NCI-H526 (cell line): ENCODE data around the gene RPRM.
"Not testable (repeated sequence)": the region's sequence is repeated elsewhere in the genome, so short reads cannot be mapped to it uniquely, and the experiment has no call there.

ENCODE experiments used
- DNase-seq, 2 experiments: peaks; one replicate each; lab custom pipeline; 2025; lab: John Stamatoyannopoulos, UW

Gene RPRM

DNA sequence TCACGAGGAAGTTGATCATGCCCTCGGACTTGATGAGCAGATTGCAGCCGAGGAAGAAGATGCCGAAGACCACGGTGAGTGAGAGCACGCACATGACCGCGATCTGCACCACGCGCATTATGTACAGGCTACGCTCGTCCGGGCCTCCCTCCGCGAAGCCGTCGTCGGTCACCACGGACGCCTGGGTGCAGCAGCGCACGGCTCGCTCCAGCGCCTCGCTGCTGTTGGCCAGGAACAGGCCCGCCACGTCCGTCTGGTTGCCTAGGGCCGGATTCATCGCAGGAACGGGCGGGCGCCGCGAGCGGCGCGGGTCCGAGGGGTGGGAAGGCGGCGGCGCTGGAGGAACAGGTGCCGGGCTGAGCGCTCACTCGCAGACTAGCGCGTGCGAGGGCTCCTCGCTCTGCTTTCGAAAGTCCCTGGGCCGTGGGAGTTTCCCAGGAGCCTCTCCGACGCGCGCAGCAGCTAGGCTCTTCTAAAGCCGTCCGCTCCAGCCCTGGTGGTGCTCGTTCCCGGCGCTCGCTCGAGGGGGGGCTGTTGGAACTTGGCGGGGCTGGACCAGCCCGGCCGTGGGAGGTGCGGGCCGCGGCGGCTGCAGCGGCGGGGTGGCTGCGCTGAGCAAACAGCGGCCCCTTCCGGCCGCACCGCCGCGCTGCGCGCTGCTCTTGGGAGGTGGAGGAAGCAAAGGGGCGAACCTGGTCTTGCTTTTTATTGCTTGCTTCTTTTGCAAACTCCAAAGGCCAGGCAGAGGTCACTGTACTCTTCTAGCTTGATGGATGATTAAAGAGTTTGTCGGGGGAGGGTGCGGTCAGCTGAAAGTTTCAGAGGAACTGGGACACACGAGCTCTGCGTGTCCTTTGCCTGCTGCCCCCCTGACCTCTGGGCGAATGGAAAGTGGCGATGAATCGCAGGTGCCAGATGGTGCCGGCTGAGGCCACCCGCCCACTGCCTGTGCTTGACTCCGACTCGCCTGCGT, at the start of gene RPRM:
Gene RPRM, minus strand, starts transcription at position 474 of the 973 bp plus-strand sequence. Its CDS starts 197 bp downstream, at position 277.
- peak; percentile 56 to 84 for DNase-seq

DNA sequence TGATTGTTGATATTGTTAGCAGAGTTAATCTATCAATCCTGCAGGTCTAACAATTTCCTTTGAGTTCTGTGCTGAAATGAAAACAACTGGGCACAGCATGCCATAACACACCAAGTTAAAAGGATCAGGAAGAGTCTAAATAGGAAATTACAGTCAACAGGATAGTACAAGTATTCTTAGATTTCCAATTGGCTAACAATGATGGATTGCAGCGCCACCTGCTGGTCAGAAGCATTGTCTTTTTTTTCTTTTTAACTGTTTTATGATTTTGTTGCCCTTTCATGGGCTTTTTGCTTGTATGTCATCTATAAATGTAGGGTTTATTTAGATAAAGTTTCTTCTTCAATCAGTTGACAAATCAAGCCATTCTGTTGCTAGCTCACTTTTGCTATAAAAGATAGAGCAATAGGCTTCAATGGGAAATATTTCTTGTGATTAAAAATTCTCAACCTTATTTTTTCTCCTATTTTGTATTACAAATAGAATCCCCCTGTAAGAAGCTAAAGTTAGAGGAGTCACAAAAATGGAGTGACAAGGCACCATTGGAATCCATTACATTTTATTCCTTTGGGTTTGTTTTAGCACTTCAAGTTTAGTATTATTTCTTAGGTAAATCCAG, 40.8 kb upstream of the RPRM start:
- peak in 1 of 2 experiments; percentile 65 for DNase-seq

DNA sequence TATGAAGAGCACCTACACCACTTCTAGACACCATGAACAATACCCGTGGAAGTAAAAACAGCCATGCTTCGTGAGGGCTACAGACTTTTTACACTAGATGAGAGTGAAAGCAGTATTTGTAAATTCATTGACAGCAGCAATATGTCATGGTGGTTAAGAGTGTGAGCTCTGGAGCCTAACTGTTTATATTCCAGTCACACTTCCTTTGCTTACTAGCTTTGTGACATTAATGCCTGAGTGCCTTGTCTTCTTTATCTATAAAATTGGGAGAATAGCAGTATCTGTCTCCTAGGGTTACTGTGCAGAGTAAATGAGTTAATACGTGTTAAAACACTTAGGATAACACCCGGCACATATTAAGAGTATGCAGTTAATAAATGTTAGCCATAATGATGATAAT, 33.8 kb upstream of the RPRM start:
- DNase-seq: no peak

DNA sequence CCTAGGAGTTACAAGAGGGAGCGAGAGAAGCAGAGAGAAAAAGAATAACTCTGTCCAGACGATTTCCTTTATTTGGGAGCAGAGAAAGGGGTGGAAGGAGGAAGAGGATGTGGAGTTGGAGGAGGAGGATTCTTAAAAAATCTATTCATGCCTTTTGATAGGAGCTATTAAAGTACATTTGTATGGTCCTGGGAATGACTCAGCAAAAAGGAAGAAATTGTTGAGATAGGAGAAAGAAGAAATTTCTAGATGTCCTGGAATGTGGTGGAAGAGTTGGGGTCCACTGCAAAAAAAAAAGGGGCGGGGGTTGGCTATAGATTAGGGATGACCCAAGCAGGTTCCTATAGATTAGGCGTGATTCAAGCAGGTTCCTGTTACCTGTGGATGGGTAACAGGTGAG, 32.4 kb upstream of the RPRM start:
- no peak for DNase-seq

DNA sequence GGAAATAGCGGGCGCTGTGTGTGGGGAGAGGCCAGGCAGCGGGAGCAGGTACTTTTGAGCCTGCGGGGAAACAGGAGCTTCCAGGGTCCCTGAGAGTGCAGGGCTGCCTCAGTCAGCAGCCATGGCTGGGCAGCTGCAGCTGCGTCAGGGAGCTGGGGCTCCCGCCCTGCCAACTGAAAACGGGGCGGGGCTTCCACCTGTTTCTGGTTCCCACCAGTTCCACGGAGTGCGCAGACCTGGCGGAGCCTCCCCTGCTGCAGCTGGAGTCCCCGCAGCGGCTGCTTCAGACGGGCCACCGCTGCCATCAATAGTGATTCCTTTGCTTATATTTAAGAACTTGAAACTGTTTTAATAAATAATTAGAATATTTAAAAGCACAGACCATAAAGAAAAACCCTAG, 30.6 kb upstream of the RPRM start:
- peak; percentile 26 to 87 for DNase-seq

GRCh38 chr2:153506499-153506898, 27.9 kb upstream of the RPRM start:
- DNase-seq: not testable (repeated sequence)

- DNase-seq: no peak
Measured at GRCh38 chr2:153499439-153499838, 20.9 kb upstream of the RPRM start.

DNA sequence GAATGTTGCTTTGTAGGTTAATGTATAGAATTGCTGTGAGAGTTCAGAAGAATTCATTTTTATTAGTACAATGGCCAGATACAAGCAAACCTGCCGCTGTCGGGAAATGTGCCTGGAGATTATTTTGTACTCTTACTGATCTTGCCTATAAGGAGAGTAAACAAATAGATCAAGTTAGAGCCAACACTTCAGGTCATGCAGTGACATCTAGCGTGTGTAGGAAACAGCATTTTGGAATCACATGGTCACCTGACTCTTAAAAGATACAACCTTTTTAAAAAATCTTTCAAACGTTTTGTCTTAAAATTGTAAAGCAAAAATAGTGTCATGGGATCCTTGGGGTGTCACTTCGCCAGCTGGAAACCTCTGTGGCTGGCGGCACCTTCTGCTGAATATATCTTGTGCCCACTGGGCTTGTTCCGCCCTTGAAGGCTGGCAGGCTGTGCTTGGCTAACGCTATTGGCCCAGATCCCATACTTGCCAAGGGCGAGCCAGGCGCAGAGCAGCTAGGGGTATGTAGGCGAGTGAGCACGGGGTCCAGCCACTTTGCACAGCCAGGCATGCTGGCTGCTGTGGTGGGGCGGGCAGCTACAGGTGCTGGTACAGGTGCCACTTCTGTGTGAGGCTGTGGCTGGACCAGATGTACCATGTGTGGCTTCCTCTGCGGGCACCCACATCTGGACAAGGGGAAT, 19.5 kb upstream of the RPRM start:
- DNase-seq: peak in 1 of 2 experiments; percentile 30

DNA sequence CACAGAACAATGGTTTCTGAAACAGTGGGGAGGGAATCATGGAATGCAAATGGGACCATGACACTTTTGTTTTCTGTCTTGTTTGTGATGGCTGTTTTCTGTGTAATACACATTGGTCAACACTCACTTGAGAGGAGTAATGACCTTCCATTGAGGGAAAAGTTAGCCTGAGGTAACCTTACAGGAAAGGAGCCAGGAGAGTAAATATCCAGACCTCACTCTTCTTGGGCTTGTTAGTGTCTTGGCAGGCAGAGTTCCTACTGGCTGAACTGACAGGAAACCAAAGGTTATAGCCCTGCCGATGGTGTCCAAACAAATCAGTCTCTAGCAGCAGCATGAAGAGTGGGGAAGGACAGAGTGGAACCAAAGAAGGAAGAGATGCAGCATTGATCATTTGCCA, 17.2 kb upstream of the RPRM start:
- DNase-seq: no peak

DNA sequence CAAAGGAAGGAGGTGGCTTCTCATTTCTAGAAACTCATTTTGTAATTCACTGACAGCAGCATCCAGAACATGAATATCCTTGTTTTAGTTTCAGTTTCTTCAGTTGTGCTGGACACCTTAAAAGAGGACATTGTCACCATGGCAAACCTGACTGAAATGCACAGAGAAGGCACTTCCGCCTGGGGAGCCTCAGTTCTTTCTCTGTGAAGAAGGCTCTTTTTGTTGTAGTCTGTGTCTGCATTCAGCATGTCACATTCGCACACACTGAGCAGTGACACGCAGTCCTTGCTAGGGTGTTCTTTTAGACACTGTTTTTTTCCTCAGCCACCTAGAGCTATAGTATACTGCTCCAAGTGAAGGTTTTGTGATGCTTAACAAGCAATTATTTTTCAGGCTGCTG, 9.5 kb upstream of the RPRM start:
- DNase-seq: no peak

DNA sequence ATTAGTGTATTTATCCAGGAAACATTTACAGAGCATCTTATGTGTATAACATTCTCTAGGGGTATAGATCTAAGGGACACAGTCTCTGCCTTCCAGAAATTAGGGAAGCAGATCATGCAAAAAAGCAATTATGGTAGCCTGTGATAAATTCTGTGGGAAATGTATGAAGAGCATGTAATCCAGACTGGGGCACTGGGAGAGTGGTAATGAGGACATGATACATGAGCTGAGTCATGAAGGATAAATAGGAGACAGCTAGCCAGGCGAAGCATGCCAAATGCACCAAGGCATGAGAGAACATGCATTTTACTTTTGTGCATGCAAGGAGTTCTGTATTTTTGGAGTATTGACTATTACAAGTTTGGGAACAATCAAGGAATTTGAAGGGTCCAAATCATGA, 8.9 kb upstream of the RPRM start:
- DNase-seq: no peak

DNA sequence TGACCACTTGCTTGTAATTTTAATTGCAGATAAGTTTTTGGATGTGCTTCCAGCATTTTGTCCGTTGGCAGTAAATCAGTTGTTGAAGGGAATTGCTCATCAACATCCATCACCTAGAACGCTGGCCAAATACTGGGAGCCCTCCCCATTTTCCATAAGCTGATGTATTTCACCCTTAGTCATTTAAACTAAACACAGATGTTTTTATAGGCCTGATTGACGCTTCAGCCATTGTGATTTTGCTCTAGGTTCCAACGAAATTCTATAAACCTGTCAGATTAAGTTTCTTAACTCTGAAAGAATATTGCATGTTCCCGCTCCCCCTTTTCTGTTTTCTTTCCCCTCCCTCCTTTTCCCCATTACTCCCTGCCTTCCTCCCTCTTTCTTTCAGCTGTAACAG, 1.0 kb upstream of the RPRM start:
- DNase-seq: no peak

DNA sequence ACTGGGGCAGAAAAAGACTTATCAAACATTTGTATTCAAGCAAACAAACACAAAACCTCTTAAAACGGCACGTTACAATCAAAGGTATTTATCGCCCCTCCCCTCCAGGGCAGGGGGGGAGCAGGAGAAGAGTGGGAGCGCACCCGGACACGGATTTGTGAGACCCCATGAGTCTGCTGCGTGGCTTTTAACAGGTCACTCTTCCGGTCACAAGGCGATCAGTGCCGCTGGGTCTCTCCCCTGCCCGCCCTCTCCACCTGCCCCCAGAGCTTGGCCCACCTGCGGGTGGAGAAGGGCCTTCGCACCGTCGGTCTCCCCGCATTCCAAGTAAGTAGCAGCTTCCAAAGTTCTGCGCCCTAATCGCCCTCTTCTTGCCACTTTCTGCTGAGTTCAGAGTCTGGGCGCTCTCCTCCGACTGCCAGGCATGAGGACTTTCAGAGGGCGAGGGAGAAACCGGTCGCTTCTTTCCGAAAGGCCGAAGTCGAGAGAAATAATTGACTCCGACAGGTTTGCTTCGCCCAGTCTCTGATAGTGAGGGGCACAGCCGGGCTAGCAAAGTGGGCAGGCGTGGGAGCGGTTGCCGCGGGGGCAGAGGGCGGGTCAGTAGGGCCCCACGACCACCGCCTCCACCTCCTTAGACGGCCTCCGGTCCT, 800 bp downstream of the RPRM start:
- DNase-seq: peak in 1 of 2 experiments; percentile 40

DNA sequence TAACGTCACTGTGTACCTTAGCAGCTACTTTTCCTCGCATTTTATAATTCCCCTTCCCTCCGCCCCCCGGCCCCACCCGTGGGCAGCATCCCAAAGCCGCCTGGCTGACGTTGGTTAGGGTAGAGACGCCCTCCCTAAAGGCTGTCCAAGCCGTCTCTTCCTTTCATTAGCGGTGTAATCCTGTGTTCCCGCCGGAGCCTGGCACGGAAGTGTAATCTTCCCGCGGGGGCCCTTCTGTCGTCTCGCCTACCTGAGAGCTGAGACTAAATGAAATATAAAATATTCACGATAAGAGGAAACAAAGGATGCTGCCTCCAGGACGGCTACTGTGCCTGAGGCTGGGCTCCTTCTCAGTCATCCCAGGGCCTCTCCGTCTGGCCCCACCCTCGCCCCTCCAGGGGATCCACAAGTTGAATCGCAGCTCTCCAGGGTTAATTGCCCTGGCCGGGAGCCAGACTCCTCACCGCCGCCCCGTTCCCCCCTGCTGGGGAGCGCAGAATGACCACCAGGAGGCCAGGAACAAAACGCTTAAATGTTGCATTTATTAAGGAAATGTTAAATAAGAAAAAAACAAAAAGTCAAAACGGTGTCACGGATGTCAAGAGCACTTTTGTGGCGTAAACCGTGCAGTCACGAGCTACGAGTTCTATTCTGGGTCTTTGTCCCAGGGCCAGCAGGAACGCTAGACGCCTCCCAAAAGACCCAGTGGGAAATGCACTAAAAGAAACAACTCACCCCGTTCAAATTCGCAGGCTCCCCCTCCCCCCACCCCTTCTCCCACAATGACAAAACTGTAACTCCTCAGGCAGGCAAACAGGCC, 1.5 kb downstream of the RPRM start:
- DNase-seq: peak in 1 of 2 experiments; percentile 18

DNA sequence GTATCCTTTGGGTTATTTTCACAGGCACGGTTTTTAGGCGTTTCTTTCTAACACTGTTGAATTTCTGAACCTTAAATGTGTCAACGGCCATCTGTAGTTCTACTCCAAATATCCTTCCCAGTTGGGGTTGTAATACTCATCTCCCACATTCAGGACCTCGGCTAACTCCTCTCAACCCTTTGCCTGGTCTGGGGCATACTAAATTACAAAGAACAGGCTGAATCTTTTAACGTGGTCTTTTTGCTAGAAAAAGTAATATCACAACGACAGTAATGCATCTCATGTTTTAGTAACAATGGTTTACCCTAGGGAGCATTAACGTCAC, 2.1 kb downstream of the RPRM start:
- DNase-seq: no peak

DNA sequence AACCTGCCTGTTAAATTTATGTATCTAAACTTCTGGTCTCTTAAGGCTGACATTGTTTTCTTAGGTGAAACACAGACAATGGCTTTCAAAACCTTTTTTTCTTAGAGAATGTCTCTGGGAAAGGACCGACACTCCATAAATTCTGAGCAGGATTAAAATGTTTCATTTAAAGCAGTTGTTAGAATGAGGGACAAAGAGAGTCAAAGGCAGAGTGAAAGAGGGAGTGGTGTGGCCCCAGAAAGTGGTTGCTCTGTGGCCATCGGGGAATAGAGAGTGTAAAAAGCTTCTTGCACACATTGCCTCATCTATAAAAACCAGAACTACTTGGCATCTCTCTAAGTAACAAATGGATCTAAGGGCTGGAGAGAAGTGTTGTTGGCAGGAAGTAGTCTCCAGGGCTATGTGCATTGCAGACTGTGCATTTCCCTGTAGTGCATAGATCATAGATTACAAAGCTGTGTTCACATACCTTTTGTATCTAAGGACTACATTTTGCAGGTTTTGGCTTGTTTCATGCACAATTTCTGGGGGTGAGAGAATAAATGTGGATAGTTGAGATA, 3.6 kb downstream of the RPRM start:
- DNase-seq: no peak

DNA sequence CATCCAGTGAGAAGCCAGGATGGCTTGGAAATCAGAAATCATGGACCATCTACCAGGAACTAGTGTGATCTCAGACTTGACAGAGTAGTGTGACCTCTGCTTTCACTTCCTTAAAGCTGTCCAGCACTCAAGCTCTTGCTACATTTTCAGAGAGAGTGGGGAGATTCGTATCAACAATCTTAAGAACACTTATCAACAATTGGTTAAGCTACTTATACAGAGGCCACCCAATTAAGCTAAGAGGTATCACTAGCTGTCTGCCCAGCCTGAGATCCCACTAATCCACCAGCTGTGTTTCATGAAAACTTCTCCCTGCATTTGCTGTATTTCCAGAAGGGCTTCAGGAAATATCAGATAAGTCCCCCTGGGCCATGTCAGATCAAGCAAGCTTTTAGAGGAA, 4.2 kb downstream of the RPRM start:
- DNase-seq: no peak

GRCh38 chr2:153470867-153471266, 7.7 kb downstream of the RPRM start:
- DNase-seq: peak in 1 of 2 experiments; percentile 7

- no peak for DNase-seq
Measured at GRCh38 chr2:153464395-153464794, 14.2 kb downstream of the RPRM start.

DNA sequence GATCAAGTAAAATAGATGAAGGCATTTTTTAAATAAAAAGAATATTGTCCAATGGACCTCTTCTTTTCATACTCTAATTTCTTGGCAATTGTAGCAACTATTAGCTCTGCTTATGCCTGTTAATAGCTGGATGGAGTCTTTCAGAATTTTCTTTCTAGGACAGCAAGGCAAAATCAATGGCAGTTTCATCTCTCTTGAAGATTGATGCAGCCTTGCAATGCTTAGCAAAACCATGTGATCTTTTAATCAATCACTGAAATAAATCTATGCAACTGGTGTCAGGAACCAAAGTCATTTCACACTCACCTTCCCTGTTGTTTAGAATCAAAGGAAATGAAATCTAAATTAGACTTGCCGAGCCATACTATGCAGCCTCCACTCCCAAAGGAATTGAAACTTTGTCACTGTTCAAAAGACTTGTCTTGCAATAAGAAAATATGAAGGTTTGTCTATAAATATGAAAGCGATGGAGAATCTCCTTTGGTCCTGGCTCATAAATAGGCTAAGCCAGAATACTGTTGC, 16.2 kb downstream of the RPRM start:
- DNase-seq: no peak

DNA sequence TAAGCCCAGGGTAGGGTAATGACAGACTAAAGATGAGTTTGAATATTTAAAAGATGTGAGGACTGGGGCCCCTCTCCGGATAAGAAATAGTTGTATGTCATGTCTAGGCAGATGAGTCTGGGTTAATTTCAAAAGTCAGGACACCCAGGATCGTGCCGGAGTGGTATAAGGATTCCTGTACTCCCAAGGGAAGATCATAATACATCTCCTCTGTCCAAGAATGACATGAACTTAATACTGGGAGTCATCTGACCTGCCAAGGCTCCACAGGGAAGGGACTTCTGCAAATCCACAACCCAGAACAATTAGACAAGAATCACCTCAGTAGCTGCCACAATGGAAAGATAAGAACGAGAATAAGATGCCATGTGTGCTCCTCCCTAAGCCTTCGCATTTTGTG, 17.1 kb downstream of the RPRM start:
- no peak for DNase-seq
